Kidney (tissue), 14 donors: Measurements from ENCODE around the gene UBE2N. TPM values are rescaled to one million over a fixed set of nuclear protein-coding genes. Genes with fewer than 3 reads are reported as not detected.

ENCODE experiments used
- DNase-seq, 5 donors: peaks; one replicate each; pipeline ENCODE4 v3.0.0-alpha.2; 2013 to 2020
- FAIRE-seq: peaks from 2 replicates; lab custom pipeline; 2012; peaks lifted over from hg19 to GRCh38; lab: Jason Lieb, UNC
- H3K27ac ChIP-seq, 2 donors: one replicate each; pipeline ENCODE4 v1.7.0; 2013; ENCODE audit warnings: low read depth in 2 of 2, low read length in 2 of 2, inconsistent platforms in 1 of 2
- H3K27me3 ChIP-seq: one replicate; pipeline ENCODE4 v1.7.1; 2013; ENCODE audit warnings: low read length, inconsistent platforms; ENCODE audit not compliant: control insufficient read depth, insufficient read depth
- H3K36me3 ChIP-seq, 3 donors: one replicate each; pipeline versions ENCODE4 v1.7.0 to v1.7.1; 2013; ENCODE audit warnings: low read length in 3 of 3, control low read depth in 1 of 3, inconsistent platforms in 1 of 3; ENCODE audit not compliant: insufficient read depth in 3 of 3, control insufficient read depth in 2 of 3
- H3K4me1 ChIP-seq, 3 donors: one replicate each; pipeline versions ENCODE4 v1.7.0 to v1.7.1; 2013; ENCODE audit warnings: low read length in 3 of 3, inconsistent platforms in 1 of 3, low read depth in 1 of 3; ENCODE audit not compliant: control insufficient read depth in 2 of 3, insufficient read depth in 2 of 3
- H3K4me3 ChIP-seq, 3 donors: one replicate each; pipeline versions ENCODE4 v1.7.0 to v1.8.1; 2013; ENCODE audit warnings: low read length in 3 of 3, control low read depth in 1 of 3, inconsistent platforms in 1 of 3
- H3K9ac ChIP-seq, 3 donors: one replicate each; pipeline versions ENCODE4 v1.7.0 to v1.7.1; 2013; ENCODE audit warnings: low read length in 3 of 3, control low read depth in 1 of 3, inconsistent platforms in 1 of 3
- H3K9me3 ChIP-seq, 3 donors: one replicate each; pipeline versions ENCODE4 v1.7.0 to v1.7.1; 2013; ENCODE audit warnings: low read length in 3 of 3, control low read depth in 1 of 3, inconsistent platforms in 1 of 3; ENCODE audit not compliant: control insufficient read depth in 2 of 3, insufficient read depth in 1 of 3
- CTCF ChIP-seq: IDR thresholded peaks from 3 replicates; pipeline ENCODE4 v1.5.1; 2012; ENCODE audit warnings: mild to moderate bottlenecking, moderate library complexity, borderline replicate concordance; ENCODE audit not compliant: insufficient read depth; ENCODE audit errors: extremely low read depth
- intact Hi-C: fragments of 100-400 bp; cut with DNase I; formaldehyde crosslinking; loops from one replicate; pipeline ENCODE4 v1.11.1; 2022
- polyA plus RNA-seq: library from polyadenylated mRNA; stranded (reverse); fragments of 350-450 nt; fragmentation: Illumina TruSeq; extraction: RNeasy Lipid Tissue Mini Kit (QIAGEN cat#74804); gene quantifications from one replicate; pipeline ENCODE4 v1.2.3, GENCODE V29; 2014; ENCODE audit warnings: low read depth, low replicate concordance; ENCODE audit not compliant: insufficient read depth
- total RNA-seq: library from RNA; stranded (reverse); fragmentation: NEBNext Ultra II Directional; extraction: Animal tissue kit (Norgen Biotek cat#: 25700); gene quantifications from one replicate; pipeline ENCODE4 v1.2.1, GENCODE V29; 2021
- donor health status: control.
- donor health status: control.
- donor health status: control.
- donor health status: control.
- donor health status: control.
- donor health status: DM: yes; HTN: yes; CAD: no.
- donor health status: Normal renal cell carcinoma (clear cell type).

UBE2N gene
- total and polyA plus RNA-seq, 2 donors from 2014 or later = 84.7 to 97.3 TPM

- H3K9ac ChIP-seq = no peak overlapping the region
- no peak overlapping the region for H3K27ac ChIP-seq
- no peaks in the 10 kb centered on the region for H3K4me1 ChIP-seq
- H3K9me3 ChIP-seq = no peaks in the 10 kb centered on the region
- no peak for DNase-seq
- FAIRE-seq = no peak
- no peak for TF ChIP-seq CTCF
- H3K27me3 ChIP-seq = no peaks in the 10 kb centered on the region
- intact Hi-C loops = no loop called here
- no peaks in the 10 kb centered on the region for H3K36me3 ChIP-seq
- no peak overlapping the region for H3K4me3 ChIP-seq
Measured at GRCh38 chr12:93459097-93459496, 17.4 kb upstream of the UBE2N start.

GRCh38 chr12:93456077-93456476 is 14.3 kb upstream of the UBE2N start:
- DNase-seq (no peak), FAIRE-seq (no peak)
- no peaks in the 10 kb centered on the region for H3K4me1 ChIP-seq
- H3K27ac ChIP-seq = no peak overlapping the region
- H3K36me3 ChIP-seq = no peaks in the 10 kb centered on the region
- H3K9ac ChIP-seq = no peak overlapping the region
- H3K4me3 ChIP-seq = no peak overlapping the region
- intact Hi-C loops = no loop called here
- H3K9me3 ChIP-seq = no peaks in the 10 kb centered on the region
- no peaks in the 10 kb centered on the region for H3K27me3 ChIP-seq
- no peak for TF ChIP-seq CTCF

- intact Hi-C loops = no loop called here
- TF ChIP-seq CTCF = no peak
- DNase-seq = no peak
- Histone ChIP-seq H3K9ac (no peak overlapping the region), H3K4me3 (no peak overlapping the region), H3K4me1 (no peaks in the 10 kb centered on the region), H3K27me3 (no peaks in the 10 kb centered on the region), H3K36me3 (no peaks in the 10 kb centered on the region), H3K27ac (no peak overlapping the region), H3K9me3 (no peaks in the 10 kb centered on the region)
- FAIRE-seq = no peak
Measured at GRCh38 chr12:93453633-93454032, 11.9 kb upstream of the UBE2N start.
